GM19351 (cell line): Measurements from ENCODE around the gene OR2T4.

ENCODE experiments used
- ATAC-seq: cut with Tn5 transposase; IDR thresholded peaks from one replicate; pipeline ENCODE4 v1.9.1; 2021; ENCODE audit warnings: mild to moderate bottlenecking, moderate library complexity; ENCODE audit not compliant: unreplicated experiment

The OR2T4 gene, protein sequence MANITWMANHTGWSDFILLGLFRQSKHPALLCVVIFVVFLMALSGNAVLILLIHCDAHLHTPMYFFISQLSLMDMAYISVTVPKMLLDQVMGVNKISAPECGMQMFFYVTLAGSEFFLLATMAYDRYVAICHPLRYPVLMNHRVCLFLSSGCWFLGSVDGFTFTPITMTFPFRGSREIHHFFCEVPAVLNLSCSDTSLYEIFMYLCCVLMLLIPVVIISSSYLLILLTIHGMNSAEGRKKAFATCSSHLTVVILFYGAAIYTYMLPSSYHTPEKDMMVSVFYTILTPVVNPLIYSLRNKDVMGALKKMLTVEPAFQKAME

DNA sequence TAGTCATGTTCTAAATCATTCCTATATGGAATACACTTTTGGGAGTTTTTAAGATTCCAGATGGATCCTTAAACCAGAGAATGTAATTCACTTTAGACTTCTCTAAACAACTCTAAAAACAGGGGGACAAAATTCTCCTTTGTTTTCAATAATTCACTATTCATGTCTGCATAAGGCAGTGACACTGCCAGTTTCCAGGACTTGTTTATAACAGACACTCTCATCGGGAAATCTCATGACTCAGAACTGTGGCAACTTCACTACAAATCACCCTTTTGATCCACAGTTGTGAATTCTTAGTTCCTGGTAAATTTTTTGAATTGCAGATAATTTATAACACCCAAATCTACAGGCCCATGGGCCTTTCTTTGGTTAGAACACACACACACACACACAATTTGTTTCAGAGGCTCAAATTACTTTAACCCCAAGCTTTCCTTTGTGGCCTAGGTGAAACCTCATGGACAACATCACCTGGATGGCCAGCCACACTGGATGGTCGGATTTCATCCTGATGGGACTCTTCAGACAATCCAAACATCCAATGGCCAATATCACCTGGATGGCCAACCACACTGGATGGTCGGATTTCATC lies at the start of gene OR2T4:
Gene OR2T4, plus strand, starts transcription at position 545 of the 595 bp plus-strand sequence. Its CDS starts 0 bp downstream, at position 545.
- no peak for ATAC-seq

DNA sequence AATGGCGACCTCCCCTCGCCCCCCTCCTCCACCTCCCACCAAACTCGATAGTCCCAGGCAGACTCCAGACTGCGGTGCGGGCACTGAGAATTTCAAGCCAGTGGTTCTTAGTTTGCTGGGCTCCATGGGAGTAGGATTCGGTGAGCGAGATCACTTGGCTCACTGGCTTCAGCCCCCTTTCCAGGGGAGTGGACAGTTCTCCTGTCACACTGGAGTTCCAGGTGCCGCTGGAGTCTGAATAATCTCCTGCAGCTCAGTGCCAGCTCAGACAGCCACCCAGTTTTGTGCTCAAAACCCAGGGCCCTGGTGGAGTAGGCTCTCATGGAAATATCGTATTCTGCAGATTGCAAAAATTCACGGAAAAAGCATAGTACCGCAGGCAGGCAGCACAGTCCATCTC lies 44.7 kb upstream of the OR2T4 start:
- no peak for ATAC-seq

DNA sequence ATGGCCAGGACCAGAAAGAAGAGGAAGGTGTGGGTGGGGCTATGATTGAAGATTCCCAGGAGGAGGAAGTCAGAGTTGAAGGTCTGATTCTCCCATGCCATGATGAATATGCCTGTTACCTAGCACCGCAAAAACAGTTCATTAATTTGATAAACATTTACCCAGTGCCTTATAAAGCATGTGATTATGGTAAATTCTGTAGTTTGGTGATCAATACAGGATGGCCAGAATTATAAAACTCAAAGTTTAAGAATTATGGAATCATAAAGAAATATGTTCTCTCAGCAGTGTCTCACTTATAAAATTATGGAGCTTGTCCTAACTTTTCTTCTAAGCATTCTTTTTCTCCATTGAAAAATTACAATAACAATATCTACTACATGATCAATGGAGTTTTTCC lies 37.0 kb upstream of the OR2T4 start, which contains the start of gene OR2M7:
Gene OR2M7, minus strand, starts transcription at position 101 of the 400 bp plus-strand sequence. Its CDS starts 0 bp downstream, at position 101.
- no peak for ATAC-seq

DNA sequence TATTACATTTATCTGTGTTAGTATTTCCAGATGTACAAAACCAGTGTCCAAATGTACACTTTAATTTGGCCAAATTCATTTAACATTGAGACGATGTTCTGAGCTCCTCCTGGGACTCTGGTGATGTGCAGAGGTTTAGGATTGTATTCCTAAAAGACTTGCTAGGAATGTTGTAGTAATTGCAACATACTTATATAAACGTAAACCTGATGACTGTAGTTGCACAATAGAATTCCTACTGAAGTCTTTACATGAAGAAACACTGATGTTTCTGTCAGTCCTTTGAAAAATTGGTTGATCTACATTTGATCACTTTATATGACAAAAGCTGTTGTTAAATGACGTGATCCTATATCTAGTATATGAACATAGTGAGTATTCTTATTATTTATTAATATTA lies 18.0 kb upstream of the OR2T4 start:
- no peak for ATAC-seq

DNA sequence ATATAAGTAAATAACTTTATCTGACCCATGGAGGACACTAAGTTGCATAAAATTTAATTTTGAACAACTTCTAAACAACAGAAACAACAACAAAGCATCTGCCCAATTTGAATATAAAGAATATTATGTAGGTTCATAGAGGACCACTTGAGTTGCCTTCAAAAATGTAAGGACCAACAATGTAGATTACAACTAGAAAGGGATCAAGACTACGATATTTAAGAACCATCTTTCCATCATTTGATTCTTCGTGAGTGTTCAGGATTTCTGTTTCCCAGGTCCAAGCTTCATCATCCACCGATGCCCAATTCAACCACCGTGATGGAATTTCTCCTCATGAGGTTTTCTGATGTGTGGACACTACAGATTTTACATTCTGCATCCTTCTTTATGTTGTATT lies 13.0 kb upstream of the OR2T4 start, which contains the start of gene OR14C36:
Gene OR14C36, plus strand, starts transcription at position 301 of the 400 bp plus-strand sequence. Its CDS starts 0 bp downstream, at position 301.
- ATAC-seq = no peak

DNA sequence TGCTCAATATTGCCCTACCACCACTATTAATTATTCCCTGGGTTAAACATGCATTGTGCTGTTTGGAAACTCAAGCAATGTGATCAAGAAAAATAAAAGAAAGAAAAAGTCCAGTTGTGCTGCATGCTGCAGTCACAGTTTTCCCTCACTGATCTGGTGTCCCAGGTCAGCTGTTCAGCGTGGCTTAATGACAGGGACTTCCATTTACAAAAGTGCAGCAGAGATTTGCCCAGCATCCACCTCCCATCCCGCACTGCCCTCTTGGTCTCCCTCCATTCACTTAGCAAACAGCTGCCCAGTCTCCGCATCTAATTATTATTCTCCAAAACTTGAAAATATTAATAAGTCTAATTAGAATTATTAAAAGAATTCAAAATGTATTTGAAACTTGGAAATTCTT lies 2.0 kb upstream of the OR2T4 start:
- no peak for ATAC-seq

DNA sequence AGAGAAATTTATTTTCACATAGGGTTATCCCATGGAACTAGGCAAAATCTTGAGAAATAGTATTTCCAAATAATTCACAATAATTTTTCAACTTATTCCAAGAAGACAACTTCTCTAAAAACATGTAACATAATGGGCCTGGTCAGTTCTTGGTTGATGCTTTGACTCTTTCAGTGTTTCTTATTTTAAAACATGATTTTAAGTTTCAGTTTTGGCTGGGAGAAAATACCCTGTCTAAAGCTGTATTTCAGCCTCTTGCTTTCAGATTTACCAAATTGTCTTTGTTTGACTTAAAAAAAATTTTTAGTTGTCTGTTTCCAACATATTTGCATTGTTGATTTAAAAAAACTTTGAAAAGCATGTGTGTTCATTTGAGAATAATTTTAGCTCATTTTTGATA lies 5.1 kb downstream of the OR2T4 start:
- no peak for ATAC-seq

DNA sequence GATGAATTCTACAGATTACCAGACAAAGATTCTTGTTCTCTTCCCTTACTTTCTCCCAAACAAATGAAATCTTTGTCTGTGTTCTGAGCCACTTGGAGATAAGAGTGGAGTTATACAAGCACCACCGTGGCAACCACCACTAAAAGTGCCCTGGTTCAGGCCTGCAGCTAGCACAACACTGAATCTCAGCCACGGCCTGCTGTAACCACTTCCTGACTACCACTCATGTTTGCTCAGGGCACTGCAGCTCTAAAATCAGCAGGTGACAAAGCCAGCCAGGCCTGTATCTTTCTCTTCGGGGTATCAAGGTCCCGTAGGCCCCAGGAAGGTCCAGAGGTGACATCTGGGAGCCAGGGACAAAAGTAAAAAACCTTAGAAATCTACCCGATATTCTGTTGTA lies 10.9 kb downstream of the OR2T4 start:
- peak; percentile 52 for ATAC-seq

DNA sequence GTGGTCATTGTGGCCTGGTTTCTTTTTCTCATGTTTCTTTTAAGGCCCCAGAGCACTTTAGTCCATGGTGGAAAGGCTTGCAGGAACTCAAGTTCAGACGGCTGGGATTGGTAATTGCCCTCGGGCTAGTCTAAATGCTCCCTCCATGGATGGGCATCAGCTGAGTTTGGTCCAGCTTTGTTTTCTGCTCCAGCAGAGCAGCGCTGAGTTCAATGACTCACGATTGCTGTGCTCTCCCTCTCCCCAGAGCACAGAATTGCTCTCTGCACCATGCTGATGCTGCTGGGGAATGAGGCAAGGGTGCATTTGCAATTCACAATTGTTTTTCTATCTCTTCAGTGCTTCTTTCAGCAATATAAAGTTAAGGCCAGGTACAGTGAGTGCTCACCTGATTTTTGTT lies 12.3 kb downstream of the OR2T4 start:
- ATAC-seq = no peak

DNA sequence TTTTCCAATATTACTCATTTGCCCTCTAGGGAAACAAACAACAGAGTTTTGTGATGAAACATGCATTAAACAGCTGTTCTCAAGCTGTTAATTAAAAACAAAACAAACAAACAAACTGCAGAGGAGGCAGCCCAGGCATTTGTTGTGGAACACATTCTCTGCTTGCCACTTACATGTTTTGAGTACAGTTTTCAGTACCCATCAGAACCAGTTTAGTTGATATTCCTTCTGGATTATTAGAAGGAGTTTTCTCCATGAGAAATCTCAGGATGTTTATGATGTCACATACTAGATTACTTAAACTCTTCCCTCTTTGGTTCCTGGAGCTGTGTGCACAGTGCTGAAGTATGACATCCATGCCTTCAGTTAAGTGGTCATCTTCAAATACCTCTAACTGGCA lies 14.0 kb downstream of the OR2T4 start, which contains the start of gene OR2T6:
Gene OR2T6, plus strand, starts transcription at position 301 of the 400 bp plus-strand sequence. CDS start 11,863 bp downstream, outside the sequence.
- ATAC-seq = no peak

DNA sequence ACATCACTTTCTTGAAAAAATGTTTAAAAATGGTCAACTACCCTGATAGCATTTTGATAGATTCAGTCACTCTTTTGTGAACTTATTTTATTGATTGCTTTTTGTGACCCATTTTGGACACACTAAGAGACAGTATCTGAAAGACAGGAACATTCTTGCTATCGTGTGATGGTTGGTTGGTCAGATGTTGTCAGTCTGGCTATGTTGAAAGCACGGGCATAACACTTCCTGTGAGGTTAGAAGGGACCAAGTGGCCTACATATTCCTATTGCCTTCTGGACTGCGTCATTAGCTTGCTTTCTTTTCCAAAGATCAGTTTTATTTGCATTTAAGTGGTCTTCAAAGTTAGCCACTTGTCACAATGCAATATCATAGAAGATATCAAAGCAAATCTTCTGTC lies 15.5 kb downstream of the OR2T4 start:
- no peak for ATAC-seq

DNA sequence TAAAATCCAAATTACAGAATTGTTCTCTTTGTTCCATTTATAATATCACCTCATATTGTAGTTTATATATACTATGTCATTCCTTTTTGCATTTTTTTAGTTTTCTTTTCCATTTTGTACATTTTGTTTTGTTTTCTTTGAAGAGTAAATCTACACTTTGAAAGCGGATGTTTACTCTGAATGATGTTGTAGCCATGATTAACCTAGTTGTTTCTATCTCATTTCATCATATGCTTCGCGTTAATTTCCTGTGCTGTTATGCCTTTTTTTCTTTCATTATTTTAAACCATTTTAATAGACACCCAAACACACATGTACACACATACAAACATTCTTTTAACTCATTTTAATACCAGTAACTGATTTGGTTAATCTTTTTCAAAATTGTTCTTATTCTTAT lies 19.4 kb downstream of the OR2T4 start:
- no peak for ATAC-seq

DNA sequence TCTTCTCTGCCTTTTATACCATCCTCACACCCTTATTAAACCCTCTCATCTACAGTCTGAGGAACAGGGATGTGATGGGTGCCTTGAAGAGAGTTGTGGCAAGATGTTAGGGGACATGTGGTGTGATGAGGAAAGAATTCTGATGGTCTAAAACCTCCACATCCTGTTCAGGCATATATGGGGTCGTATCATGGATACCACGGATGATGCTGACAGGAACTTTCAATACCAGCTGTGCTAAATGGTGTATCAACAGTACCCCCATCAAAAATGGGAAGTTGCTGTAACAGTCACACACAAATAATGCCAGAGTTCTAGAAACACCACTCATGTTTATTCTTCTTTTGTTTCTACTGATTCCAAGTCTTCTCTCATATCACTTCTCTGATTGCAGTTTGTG lies 27.0 kb downstream of the OR2T4 start:
- ATAC-seq = no peak

DNA sequence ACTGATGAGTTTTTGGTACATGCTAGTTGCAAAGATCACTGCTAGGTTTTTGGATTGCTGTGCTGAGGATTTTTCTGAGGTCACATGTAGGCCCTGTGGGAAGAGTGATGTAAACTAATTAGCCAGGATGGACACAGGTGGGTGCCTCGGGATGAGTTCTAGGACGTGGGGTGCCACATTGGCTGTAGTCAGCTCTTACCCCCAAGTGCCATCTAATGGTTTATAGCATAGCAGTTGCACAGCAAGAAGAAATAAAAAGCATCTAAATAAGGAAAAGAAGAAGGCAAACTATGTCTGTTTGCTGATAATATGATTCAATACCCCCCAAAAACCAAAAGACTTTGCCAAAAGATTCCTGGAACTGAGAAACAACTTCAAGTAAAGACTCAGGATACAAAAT lies 31.6 kb downstream of the OR2T4 start:
- ATAC-seq = no peak

DNA sequence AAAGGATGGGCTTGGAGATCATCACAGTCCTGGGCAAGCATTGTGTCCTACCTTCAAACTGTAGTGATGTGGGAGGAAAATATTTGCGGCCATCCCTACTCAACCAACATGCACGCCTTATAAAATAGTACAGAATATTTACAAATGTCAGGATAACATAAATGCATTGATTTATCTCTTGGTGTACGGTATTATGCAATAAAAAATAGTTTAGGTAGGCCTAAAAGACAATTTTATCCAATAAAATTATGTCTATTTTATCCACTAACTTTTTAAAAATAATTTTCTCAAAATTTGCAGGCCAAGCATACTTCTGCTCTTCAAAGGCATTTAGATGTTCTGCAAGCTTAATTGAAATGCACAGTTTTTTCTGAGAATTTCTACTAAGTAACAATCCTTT lies 41.3 kb downstream of the OR2T4 start, which contains the start of gene OR2T1:
Gene OR2T1, plus strand, starts transcription at position 301 of the 400 bp plus-strand sequence. CDS start 3,100 bp downstream, outside the sequence.
- no peak for ATAC-seq

DNA sequence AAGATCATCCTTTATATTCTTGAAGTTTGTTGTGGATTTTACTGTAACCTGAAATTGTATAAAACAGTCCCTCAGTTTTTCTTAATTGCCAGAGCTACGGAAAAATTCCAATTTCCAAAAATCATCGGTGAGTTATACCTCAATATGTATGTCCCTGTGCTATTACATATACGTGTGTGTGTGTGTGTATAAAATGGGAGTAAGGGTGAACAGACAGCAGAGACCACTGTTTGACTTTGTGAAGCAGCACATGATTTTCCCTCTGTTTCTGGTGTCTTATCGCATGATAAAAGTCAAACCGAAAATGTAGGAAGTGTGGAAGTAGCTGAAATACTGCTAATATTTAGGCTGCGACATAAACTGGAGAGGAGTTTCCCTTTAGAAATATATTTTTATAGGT lies 42.6 kb downstream of the OR2T4 start:
- ATAC-seq = no peak

DNA sequence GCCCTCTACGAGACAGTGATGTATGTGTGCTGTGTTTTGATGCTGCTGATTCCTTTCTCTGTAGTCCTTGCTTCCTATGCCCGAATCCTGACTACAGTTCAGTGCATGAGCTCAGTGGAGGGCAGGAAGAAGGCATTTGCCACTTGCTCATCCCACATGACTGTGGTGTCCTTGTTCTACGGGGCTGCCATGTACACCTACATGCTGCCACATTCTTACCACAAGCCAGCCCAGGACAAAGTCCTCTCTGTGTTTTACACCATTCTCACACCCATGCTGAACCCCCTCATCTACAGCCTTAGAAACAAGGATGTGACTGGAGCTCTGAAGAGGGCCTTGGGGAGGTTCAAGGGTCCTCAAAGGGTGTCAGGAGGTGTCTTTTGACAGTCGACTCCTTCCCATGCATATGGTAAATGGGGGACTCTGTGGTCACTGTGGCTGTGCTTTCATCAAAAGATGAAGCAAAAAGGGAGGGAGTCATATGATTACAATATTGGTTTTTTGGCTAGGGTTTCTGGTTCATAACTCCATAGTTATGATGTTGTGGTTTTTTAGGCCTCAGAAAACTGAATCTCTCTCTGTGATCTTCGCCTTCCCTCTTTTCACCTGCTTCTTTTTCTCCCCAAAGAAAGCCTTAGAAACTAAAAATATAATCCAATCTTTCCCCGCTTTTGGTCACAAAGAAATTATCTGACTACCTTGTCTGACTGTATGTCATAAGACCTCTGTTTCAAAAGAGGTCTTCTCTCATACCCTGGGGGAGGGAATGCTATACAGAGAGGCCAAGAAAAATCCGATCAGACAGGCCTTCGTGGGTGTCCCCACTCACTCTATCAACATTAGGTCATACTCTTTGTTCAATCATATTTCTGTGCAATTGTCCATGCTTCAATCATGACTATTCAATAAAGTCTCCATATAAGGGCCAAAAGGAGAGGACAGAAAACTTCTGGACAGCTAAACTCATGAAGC lies 45.5 kb downstream of the OR2T4 start:
- ATAC-seq = peak; percentile 69
